Right ventricle myocardium inferior (tissue), 1 donor: Measurements from ENCODE around the gene LRP8. TPM values are rescaled to one million over a fixed set of nuclear protein-coding genes. Genes with fewer than 3 reads are reported as not detected.

Experiments
- total RNA-seq: library from RNA; stranded (reverse); fragmentation: NEBNext Ultra II Directional; extraction: Animal tissue kit (Norgen Biotek cat#: 25700); gene quantifications from one replicate; pipeline ENCODE4 v1.2.1, GENCODE V29; 2021
- donor health status: DM: no; HTN: yes; CAD: no; lungs with severe emphysema.

Gene LRP8
- total RNA-seq, 1 donor from 2014 or later: 1.2 TPM

Other genes starting within 250 kb of the LRP8 start
- gene SLC1A7, start 185.4 kb downstream of the LRP8 start, total RNA-seq: not detected
- 37.7 TPM for gene CPT2, start 131.2 kb downstream of the LRP8 start, total RNA-seq
- gene CZIB, start 107.4 kb downstream of the LRP8 start, total RNA-seq: 60.7 TPM
- 24.0 TPM for gene MAGOH, start 89.6 kb downstream of the LRP8 start, total RNA-seq
- gene DMRTB1, start 131.3 kb upstream of the LRP8 start, total RNA-seq: not detected